ENCODE data around the gene LHPP.

LHPP gene

DNA sequence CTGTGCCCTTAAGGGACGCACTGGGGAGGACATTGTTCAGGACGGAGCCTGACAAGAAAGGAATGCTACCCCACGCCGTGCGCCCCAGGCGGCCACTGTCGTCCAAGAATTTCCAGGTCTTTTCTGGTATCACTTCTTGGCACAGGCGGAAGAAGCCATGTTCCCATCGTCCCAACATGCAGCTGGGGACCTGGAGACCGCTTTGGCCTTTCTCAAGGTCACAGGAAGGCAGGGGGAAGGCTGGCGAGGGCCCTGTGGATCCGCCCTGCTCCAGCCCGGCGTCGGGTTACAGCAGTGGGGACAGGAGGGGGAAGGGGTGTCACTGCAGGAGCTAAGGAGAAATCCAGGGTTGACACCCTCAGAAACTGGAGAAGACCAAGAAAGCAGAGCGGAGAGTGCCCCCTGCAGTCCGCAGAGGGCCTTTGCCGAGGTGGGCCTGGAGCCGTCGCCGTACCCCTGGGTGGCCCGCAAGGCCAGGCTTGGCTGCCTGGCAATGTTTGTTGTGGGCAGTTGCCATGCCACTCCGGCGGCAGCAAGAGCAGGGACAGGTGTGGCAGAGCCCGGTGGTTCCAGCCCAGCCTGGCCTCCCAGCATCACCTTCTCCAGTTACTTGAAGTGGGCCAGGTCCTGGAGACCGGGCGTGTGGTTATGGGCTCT is 104.1 kb downstream of the LHPP start:
- Histone ChIP-seq H3K27ac (ENCODE audit: low read depth, low read length) (no peak overlapping the region), H3K36me3 (ENCODE audit: control insufficient read depth in 5 of 5, insufficient read depth in 5 of 5, low read length in 5 of 5) (no peaks in the 10 kb centered on the region), H3K4me3 (ENCODE audit: low read depth in 1 of 5, low read length in 5 of 5) (no peak overlapping the region), H3K9ac (ENCODE audit: low read length in 5 of 5) (no peak overlapping the region), H3K4me1 (ENCODE audit: control insufficient read depth in 5 of 5, insufficient read depth in 5 of 5, low read length in 5 of 5) (peaks cover 2 to 40% (median 35%) of the 10 kb centered on the region in 5 donors), H3K27me3 (ENCODE audit: control insufficient read depth in 5 of 5, insufficient read depth in 4 of 5, low read length in 5 of 5) (no peaks in the 10 kb centered on the region), H3K9me3 (ENCODE audit: control insufficient read depth in 5 of 5, low read length in 5 of 5) (no peaks in the 10 kb centered on the region)

GRCh38 chr10:124566222-124566888 is 104.7 kb downstream of the LHPP start:
- H3K27me3 ChIP-seq (ENCODE audit: control insufficient read depth in 5 of 5, insufficient read depth in 4 of 5, low read length in 5 of 5), result no peaks in the 10 kb centered on the region
- H3K27ac ChIP-seq (ENCODE audit: low read depth, low read length), result no peak overlapping the region
- peaks cover 0 to 33% (median 29%) of the 10 kb centered on the region in 5 donors for H3K4me1 ChIP-seq (ENCODE audit: control insufficient read depth in 5 of 5, insufficient read depth in 5 of 5, low read length in 5 of 5)
- H3K36me3 ChIP-seq (ENCODE audit: control insufficient read depth in 5 of 5, insufficient read depth in 5 of 5, low read length in 5 of 5), result no peaks in the 10 kb centered on the region
- H3K9me3 ChIP-seq (ENCODE audit: control insufficient read depth in 5 of 5, low read length in 5 of 5), result no peaks in the 10 kb centered on the region
- H3K4me3 ChIP-seq (ENCODE audit: low read depth in 1 of 5, low read length in 5 of 5), result no peak overlapping the region
- no peak overlapping the region for H3K9ac ChIP-seq (ENCODE audit: low read length in 5 of 5)

DNA sequence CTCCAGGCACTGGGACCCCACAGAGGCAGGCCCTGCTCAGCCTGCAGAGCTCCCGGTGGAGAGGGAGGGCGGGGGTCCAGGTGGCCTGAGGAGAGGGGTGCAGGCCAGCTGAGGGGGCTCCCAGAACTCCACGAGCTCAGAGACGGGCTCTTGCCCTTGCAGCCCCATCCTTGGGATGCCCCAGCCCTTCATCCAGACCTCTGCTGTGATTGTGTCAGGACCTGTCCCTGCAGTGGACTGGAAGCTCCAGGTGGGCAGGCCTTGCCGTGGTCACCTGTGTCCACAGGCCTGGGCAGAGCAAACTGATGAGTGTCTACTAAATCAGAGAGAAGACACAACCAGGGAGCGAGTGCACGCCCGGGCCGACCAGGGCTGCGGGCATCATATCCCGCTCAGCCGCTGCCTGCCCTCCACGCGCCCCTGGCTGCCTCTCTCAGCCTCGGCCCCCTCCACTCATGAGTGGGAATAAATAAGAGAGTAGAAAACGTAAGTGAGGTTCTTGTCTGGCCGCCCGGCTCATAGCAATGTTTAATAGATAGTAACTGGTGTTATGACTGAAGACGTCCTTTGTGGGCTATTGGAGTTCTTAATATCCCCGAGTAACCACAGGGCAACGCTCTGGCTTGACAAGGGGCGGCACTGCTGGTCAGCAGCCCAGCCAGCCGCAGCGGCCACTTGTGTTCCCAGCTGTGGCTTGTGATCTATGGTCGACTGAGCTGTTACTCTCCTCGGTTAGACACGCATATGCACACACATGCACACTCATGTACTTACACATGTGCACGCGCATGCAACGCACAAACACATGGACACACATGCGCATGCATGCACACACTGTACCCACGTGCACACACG is 105.6 kb downstream of the LHPP start:
- no peak overlapping the region for H3K4me3 ChIP-seq (ENCODE audit: low read depth in 1 of 5, low read length in 5 of 5)
- peaks cover 0 to 32% (median 29%) of the 10 kb centered on the region in 5 donors for H3K4me1 ChIP-seq (ENCODE audit: control insufficient read depth in 5 of 5, insufficient read depth in 5 of 5, low read length in 5 of 5)
- H3K36me3 ChIP-seq (ENCODE audit: control insufficient read depth in 5 of 5, insufficient read depth in 5 of 5, low read length in 5 of 5), result no peaks in the 10 kb centered on the region
- H3K9ac ChIP-seq (ENCODE audit: low read length in 5 of 5), result no peak overlapping the region
- no peaks in the 10 kb centered on the region for H3K9me3 ChIP-seq (ENCODE audit: control insufficient read depth in 5 of 5, low read length in 5 of 5)
- no peak overlapping the region for H3K27ac ChIP-seq (ENCODE audit: low read depth, low read length)
- no peaks in the 10 kb centered on the region for H3K27me3 ChIP-seq (ENCODE audit: control insufficient read depth in 5 of 5, insufficient read depth in 4 of 5, low read length in 5 of 5)

DNA sequence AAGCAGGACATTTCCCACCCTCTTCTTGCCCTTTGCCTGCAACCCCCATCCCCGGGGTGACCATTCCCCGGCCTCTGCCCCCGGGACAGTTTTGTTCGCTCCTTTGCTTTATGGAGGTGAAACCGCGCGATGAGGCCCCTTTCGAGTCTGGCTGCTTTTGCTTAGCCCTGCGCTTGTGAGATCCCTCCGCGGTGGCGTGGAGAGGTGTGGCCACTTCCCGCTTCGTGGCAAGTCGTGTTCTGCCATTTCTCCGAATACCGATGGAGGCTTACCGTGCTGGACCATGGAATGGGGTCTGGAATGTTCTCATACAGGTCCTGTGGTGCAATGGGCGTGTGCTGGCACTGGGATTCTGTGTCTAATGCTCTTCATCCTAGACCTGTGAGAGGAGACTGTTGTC is 106.7 kb downstream of the LHPP start:
- H3K27me3 ChIP-seq (ENCODE audit: control insufficient read depth in 5 of 5, insufficient read depth in 4 of 5, low read length in 5 of 5), result no peaks in the 10 kb centered on the region
- H3K4me3 ChIP-seq (ENCODE audit: low read depth in 1 of 5, low read length in 5 of 5), result no peak overlapping the region
- peak overlapping the region; percentile 84 for H3K27ac ChIP-seq (ENCODE audit: low read depth, low read length)
- H3K36me3 ChIP-seq (ENCODE audit: control insufficient read depth in 5 of 5, insufficient read depth in 5 of 5, low read length in 5 of 5), result no peaks in the 10 kb centered on the region
- H3K4me1 ChIP-seq (ENCODE audit: control insufficient read depth in 5 of 5, insufficient read depth in 5 of 5, low read length in 5 of 5), result peaks cover 0 to 32% (median 29%) of the 10 kb centered on the region in 5 donors
- peak overlapping the region in 1 of 5 donors; percentile 50 for H3K9ac ChIP-seq (ENCODE audit: low read length in 5 of 5)
- H3K9me3 ChIP-seq (ENCODE audit: control insufficient read depth in 5 of 5, low read length in 5 of 5), result no peaks in the 10 kb centered on the region

DNA sequence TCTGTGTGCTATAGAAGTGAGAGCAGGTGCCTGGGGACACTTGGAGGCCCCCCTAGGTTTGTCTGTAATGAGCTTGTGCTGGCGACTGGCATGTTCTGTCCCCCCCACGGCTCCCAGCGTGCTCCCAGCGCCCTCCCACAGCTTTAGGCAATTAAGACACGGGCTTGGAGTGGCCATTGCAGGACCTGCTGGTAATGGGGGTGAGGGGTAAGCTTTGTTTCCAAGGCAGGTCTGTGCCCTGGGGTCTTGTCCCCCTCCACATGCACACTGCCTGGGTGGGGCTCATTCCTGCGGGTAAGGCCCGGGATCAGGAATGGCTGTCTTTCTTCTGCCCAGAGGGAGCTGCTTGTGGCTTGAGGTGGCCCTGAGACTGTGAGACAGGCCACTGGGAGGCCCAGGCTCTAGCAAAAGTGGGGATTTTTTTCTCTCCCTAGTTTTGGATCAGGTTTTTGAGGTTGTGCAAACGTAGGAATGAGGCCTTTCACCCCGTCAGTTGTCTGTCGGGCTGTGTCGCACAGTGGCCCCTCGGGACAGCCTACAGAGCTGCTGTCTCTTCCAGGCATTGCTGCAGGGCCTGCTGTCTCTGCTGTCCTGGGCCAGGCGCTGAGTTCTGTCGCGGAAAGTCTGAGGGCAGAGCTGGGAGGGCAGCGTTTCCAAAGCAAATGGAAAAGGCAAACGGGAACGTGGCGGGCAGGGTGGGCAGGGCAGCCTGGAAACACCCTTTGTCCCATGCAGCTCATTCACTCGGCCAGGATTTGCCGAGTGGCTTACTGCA is 107.4 kb downstream of the LHPP start:
- H3K27me3 ChIP-seq (ENCODE audit: control insufficient read depth in 5 of 5, insufficient read depth in 4 of 5, low read length in 5 of 5), result no peaks in the 10 kb centered on the region
- H3K27ac ChIP-seq (ENCODE audit: low read depth, low read length), result peak overlapping the region; percentile 84
- no peak overlapping the region for H3K4me3 ChIP-seq (ENCODE audit: low read depth in 1 of 5, low read length in 5 of 5)
- no peaks in the 10 kb centered on the region for H3K9me3 ChIP-seq (ENCODE audit: control insufficient read depth in 5 of 5, low read length in 5 of 5)
- H3K9ac ChIP-seq (ENCODE audit: low read length in 5 of 5), result peak overlapping the region in 2 of 5 donors; percentile 30 to 50
- H3K36me3 ChIP-seq (ENCODE audit: control insufficient read depth in 5 of 5, insufficient read depth in 5 of 5, low read length in 5 of 5), result no peaks in the 10 kb centered on the region
- peaks cover 0 to 32% (median 29%) of the 10 kb centered on the region in 5 donors for H3K4me1 ChIP-seq (ENCODE audit: control insufficient read depth in 5 of 5, insufficient read depth in 5 of 5, low read length in 5 of 5)

DNA sequence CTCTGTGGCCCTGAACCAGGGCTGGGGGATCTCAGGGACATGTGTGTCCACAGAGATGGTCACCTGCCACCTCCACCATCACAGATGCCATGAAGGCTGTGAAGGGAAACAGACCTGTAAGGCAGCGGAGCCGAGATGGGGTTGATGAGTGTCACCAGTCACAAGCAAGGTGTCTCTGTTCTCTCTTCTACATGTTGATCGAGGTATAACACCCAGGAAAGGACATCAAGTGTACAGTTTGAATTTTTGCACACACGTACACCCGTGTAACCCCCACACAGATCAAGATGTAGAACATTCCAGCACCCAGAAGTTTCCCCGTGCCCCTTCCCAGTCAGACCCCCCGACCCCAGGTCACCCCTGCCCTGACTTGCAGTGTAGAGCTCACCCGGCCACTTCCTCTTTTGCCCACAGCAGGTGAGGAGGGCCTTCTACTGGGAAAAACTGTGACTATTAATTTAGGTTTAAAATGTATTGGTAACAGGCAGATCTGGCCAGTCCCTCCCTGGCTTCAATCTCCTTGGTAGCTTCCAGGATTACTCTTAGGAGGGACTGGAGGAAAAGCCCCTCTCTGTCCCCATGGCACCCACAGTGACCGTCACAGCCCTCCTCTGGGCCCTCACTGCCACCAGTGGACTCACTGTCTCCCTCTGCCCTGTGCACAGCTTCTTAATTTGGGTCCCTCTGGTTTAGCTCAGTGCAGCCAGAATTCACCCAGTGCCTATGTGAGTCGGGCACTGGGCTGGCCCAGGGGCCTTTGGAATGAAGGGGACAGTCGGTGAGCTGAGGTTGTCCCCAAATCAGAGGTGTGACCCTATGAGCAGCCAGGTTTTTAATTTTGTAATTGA is 108.2 kb downstream of the LHPP start:
- H3K4me3 ChIP-seq (ENCODE audit: low read depth in 1 of 5, low read length in 5 of 5), result no peak overlapping the region
- H3K4me1 ChIP-seq (ENCODE audit: control insufficient read depth in 5 of 5, insufficient read depth in 5 of 5, low read length in 5 of 5), result peaks cover 0 to 32% (median 29%) of the 10 kb centered on the region in 5 donors
- H3K27me3 ChIP-seq (ENCODE audit: control insufficient read depth in 5 of 5, insufficient read depth in 4 of 5, low read length in 5 of 5), result no peaks in the 10 kb centered on the region
- H3K9me3 ChIP-seq (ENCODE audit: control insufficient read depth in 5 of 5, low read length in 5 of 5), result no peaks in the 10 kb centered on the region
- H3K36me3 ChIP-seq (ENCODE audit: control insufficient read depth in 5 of 5, insufficient read depth in 5 of 5, low read length in 5 of 5), result no peaks in the 10 kb centered on the region
- peak overlapping the region in 3 of 5 donors; percentile 14 to 37 (median 30) for H3K9ac ChIP-seq (ENCODE audit: low read length in 5 of 5)
- H3K27ac ChIP-seq (ENCODE audit: low read depth, low read length), result peak overlapping the region; percentile 84

GRCh38 chr10:124570646-124571045 is 109.0 kb downstream of the LHPP start:
- H3K4me3 ChIP-seq (ENCODE audit: low read depth in 1 of 5, low read length in 5 of 5), result no peak overlapping the region
- no peaks in the 10 kb centered on the region for H3K36me3 ChIP-seq (ENCODE audit: control insufficient read depth in 5 of 5, insufficient read depth in 5 of 5, low read length in 5 of 5)
- peaks cover 0 to 32% (median 26%) of the 10 kb centered on the region in 5 donors for H3K4me1 ChIP-seq (ENCODE audit: control insufficient read depth in 5 of 5, insufficient read depth in 5 of 5, low read length in 5 of 5)
- H3K27me3 ChIP-seq (ENCODE audit: control insufficient read depth in 5 of 5, insufficient read depth in 4 of 5, low read length in 5 of 5), result no peaks in the 10 kb centered on the region
- H3K9ac ChIP-seq (ENCODE audit: low read length in 5 of 5), result no peak overlapping the region
- H3K9me3 ChIP-seq (ENCODE audit: control insufficient read depth in 5 of 5, low read length in 5 of 5), result no peaks in the 10 kb centered on the region
- H3K27ac ChIP-seq (ENCODE audit: low read depth, low read length), result no peak overlapping the region

- Histone ChIP-seq H3K4me1 (ENCODE audit: control insufficient read depth in 5 of 5, insufficient read depth in 5 of 5, low read length in 5 of 5) (peaks cover 0 to 29% (median 19%) of the 10 kb centered on the region in 5 donors), H3K27ac (ENCODE audit: low read depth, low read length) (no peak overlapping the region), H3K36me3 (ENCODE audit: control insufficient read depth in 5 of 5, insufficient read depth in 5 of 5, low read length in 5 of 5) (no peaks in the 10 kb centered on the region), H3K9me3 (ENCODE audit: control insufficient read depth in 5 of 5, low read length in 5 of 5) (no peaks in the 10 kb centered on the region), H3K27me3 (ENCODE audit: control insufficient read depth in 5 of 5, insufficient read depth in 4 of 5, low read length in 5 of 5) (no peaks in the 10 kb centered on the region), H3K9ac (ENCODE audit: low read length in 5 of 5) (no peak overlapping the region), H3K4me3 (ENCODE audit: low read depth in 1 of 5, low read length in 5 of 5) (no peak overlapping the region)
These were observed 111.1 kb downstream of the LHPP start for GRCh38 chr10:124572751-124573150.

All from subcutaneous abdominal adipose tissue (tissue), 5 donors.